Spleen (tissue), 11 donors: ENCODE data around the gene MSI2. TPM values are rescaled to one million over a fixed set of nuclear protein-coding genes. Genes with fewer than 3 reads are reported as not detected.

Source experiments
- DNase-seq: peaks from one replicate; pipeline ENCODE4 v3.0.0-alpha.2; 2020
- H3K27ac ChIP-seq, 8 donors: fragments of 200-600 bp; sonication (generic) in 7 of 8; 1 replicate in 4 of 8; 2 replicates in 4 of 8; pipeline versions ENCODE4 v1.5.0 to v1.8.0; 2016 to 2021; ENCODE audit warnings: inconsistent platforms in 4 of 8, mild to moderate bottlenecking in 4 of 8, moderate library complexity in 1 of 8
- H3K27me3 ChIP-seq, 7 donors: fragments of 200-600 bp; sonication (generic) in 6 of 7; replicated peaks in 1 of 7; 1 replicate in 4 of 7; 2 replicates in 3 of 7; pipeline versions ENCODE4 v1.5.0 to v1.8.0; 2016 to 2021; ENCODE audit warnings: inconsistent platforms in 3 of 7, mild to moderate bottlenecking in 1 of 7
- H3K36me3 ChIP-seq, 6 donors: fragments of 200-600 bp; sonication (generic) in 5 of 6; 1 replicate in 4 of 6; 2 replicates in 2 of 6; pipeline versions ENCODE4 v1.5.0 to v1.8.0; 2016 to 2021; ENCODE audit warnings: inconsistent platforms in 2 of 6
- H3K4me1 ChIP-seq, 6 donors: fragments of 200-600 bp; sonication (generic) in 5 of 6; 1 replicate in 3 of 6; 2 replicates in 3 of 6; pipeline versions ENCODE4 v1.5.0 to v1.8.0; 2016 to 2021; ENCODE audit warnings: inconsistent platforms in 3 of 6
- H3K4me3 ChIP-seq, 8 donors: fragments of 200-600 bp; sonication (generic) in 7 of 8; 1 replicate in 4 of 8; 2 replicates in 4 of 8; pipeline versions ENCODE4 v1.5.0 to v1.8.0; 2016 to 2021; ENCODE audit warnings: inconsistent platforms in 4 of 8, mild to moderate bottlenecking in 4 of 8, moderate library complexity in 2 of 8
- H3K9me3 ChIP-seq, 8 donors: fragments of 200-600 bp; sonication (generic) in 7 of 8; 1 replicate in 4 of 8; 2 replicates in 4 of 8; pipeline versions ENCODE4 v1.5.0 to v1.8.0; 2016 to 2021; ENCODE audit warnings: inconsistent platforms in 4 of 8
- POLR2A ChIP-seq, 3 donors: fragments of 450-650 bp; IDR thresholded peaks; one replicate each; pipeline ENCODE4 v1.5.1; 2017; ENCODE audit warnings: antibody characterized with exemption in 3 of 3, mild to moderate bottlenecking in 1 of 3
- POLR2AphosphoS5 ChIP-seq, 3 donors: sonication (generic); formaldehyde crosslinking; IDR thresholded peaks; one replicate each; pipeline ENCODE4 v1.5.1; 2017; ENCODE audit warnings: antibody characterized with exemption in 3 of 3
- WGBS, 5 donors: extraction: QIAGEN DNeasy Blood & Tissue Kit in 3 of 5; methylation state at CpG; one replicate each; pipeline versions ENCODE4 v1.1.5 to v1.1.7; 2013 to 2018; 5-methylcytosine and 5-hydroxymethylcytosine counted together
- intact Hi-C: fragments of 100-400 bp; cut with DNase I; formaldehyde crosslinking; loops from one replicate; pipeline ENCODE4 v1.15.0; 2023; ENCODE audit warnings: low total_unique reads
- polyA plus RNA-seq, 3 donors: library from polyadenylated mRNA; stranded (reverse); fragments of 200-250 nt; gene quantifications; one replicate each; pipeline ENCODE4 v1.2.1, GENCODE V29; 2013
- total RNA-seq, 7 donors: library from RNA; depleted of rRNA in 3 of 7; stranded (reverse); fragments of >200 nt in 3 of 7; fragmentation: NEBNext Ultra II Directional in 4 of 7; extraction: Animal tissue kit (Norgen Biotek cat#: 25700) in 4 of 7; gene quantifications; one replicate each; pipeline versions ENCODE4 v1.1.0 to v1.2.1, GENCODE V29; 2016 to 2021
- TF ChIP-seq, protein P1 (sequence below), 11 experiments: fragments of 200-600 bp in 7 of 11; fragments of 450-650 bp in 4 of 11; sonication (generic) in 4 of 11; IDR thresholded peaks in 8 of 11; conservative IDR thresholded peaks in 3 of 11; 1 replicate in 7 of 11; 2 replicates in 4 of 11; pipeline versions ENCODE4 v1.4.0 to v1.8.0; 2016 to 2021; ENCODE audit warnings: antibody characterized with exemption in 11 of 11, inconsistent platforms in 4 of 11, mild to moderate bottlenecking in 1 of 11
- donor health status: healthy with polysubstance abuse.
- donor health status: DM: no; HTN: no; CAD: no; lungs with moderate emphysema.
- donor health status: DM: no; HTN: no; CAD: no.
- donor health status: Bipolar disorder and iron deficiency.
- donor health status: healthy.
- donor health status: DM: no; HTN: no; CAD: no.
- donor health status: DM: yes; HTN: yes; CAD: no.

MSI2 gene
- total and polyA plus RNA-seq, 10 donors: 9.8 to 131 (median 64.7) TPM

DNA sequence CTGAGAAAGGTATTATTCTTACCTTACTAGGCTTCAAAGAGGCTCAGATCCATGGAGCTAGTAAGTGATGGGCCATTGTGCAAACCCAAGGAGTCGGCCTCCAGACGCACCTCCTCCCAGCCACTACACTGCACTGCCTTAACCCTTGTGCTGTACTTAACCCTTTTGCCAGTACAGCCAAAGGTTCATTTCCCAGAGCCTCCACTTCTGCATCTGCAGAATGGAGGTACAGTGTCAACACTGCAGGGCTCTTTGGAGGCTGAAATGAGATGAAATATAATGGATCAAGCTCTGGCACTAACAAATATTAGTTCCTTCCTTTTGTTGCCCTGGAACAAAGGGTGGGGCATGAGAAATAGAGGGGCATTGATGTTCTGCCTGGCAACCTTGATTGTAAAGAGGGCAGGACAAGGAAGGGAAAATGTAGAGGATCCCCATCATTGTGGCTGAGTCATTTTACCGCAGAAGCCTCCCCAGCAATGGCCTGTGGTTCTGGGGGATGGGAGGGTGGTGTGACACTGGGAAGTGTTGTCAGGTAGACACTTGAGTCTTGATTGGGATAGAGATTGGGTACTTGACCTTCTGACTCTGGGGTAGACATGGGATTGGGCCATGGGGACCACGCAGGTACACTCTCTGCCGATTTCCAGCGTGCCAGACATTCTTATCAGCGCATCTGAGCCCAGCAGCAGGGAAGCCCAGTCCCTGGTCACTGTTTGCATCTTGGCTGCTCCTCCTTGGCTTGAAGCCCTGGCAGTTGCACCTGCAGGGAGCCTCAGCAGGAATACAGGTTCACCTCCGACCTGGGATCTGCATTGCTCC, 84.0 kb downstream of the MSI2 start:
- Histone ChIP-seq H3K4me3 (no peak overlapping the region), H3K27ac (no peak overlapping the region), H3K9me3 (no peaks in the 10 kb centered on the region), H3K27me3 (no peaks in the 10 kb centered on the region), H3K36me3 (peaks cover 0 to 16% (median 0%) of the 10 kb centered on the region in 6 donors), H3K4me1 (peaks cover 0 to 19% (median 11%) of the 10 kb centered on the region in 6 donors)
- intact Hi-C loops: no loop called here
- WGBS, 5 donors: 89 to 94% (median 92%) methylated on average over 8 of the region's 8 CpGs
- DNase-seq: no peak
- TF ChIP-seq POLR2AphosphoS5 (IDR thresholded peaks at IDR 0.05): no peak
- TF ChIP-seq, protein P1, sequence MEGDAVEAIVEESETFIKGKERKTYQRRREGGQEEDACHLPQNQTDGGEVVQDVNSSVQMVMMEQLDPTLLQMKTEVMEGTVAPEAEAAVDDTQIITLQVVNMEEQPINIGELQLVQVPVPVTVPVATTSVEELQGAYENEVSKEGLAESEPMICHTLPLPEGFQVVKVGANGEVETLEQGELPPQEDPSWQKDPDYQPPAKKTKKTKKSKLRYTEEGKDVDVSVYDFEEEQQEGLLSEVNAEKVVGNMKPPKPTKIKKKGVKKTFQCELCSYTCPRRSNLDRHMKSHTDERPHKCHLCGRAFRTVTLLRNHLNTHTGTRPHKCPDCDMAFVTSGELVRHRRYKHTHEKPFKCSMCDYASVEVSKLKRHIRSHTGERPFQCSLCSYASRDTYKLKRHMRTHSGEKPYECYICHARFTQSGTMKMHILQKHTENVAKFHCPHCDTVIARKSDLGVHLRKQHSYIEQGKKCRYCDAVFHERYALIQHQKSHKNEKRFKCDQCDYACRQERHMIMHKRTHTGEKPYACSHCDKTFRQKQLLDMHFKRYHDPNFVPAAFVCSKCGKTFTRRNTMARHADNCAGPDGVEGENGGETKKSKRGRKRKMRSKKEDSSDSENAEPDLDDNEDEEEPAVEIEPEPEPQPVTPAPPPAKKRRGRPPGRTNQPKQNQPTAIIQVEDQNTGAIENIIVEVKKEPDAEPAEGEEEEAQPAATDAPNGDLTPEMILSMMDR (IDR thresholded peaks at IDR 0.05 in 8 of 11, conservative IDR thresholded peaks at IDR 0.05 in 3 of 11): no peak
- TF ChIP-seq POLR2A (IDR thresholded peaks at IDR 0.05): no peak

DNA sequence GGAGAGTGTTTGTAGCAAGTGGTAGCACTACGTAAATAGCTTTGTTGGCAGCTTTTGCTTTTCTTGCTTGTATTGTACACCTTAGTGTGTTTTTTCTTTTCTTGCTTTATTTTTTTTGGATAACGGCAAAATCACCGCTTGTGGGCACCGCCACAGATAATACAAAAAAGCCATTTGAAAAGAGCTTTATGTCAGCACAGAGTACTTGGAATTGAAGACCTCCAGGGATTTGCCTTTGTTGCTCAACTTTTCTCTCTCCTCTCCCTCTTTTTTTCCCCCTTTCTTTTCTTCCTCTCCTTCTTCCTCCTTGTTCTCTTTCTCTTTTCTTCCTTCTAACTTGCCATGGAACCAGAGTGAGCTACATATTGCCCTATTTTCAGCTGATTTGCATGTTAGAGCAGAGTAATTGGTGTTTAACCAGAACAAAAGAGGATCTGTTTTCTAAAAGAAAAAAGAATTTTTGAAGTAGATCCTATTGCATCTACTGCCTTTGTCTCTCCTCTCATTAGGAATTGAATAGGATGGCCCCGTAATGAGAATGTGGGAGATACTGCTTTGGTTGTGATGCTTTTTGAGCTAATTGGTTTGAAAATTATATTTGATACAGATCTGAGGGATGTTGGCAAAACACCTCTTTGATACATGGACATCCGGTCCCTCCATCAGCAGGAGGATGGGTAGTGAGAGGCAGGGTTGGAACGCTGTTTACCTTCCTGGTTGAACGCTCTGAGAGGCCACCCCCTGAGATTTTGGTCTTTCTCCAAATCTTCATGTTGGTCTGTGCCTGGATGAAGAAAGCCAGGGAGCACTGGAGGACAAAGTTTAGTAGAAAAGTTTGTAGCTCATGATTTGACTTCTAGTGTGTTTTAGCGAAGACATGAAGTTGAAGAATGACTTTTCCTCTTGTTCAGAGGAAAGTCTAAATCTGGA, 85.6 kb downstream of the MSI2 start:
- no peak overlapping the region for H3K4me3 ChIP-seq
- no peak for DNase-seq
- intact Hi-C loops: no loop called here
- TF ChIP-seq, protein P1 (IDR thresholded peaks at IDR 0.05 in 8 of 11, conservative IDR thresholded peaks at IDR 0.05 in 3 of 11): no peak
- no peak for TF ChIP-seq POLR2AphosphoS5 (IDR thresholded peaks at IDR 0.05)
- TF ChIP-seq POLR2A (IDR thresholded peaks at IDR 0.05): no peak
- H3K27me3 ChIP-seq: no peaks in the 10 kb centered on the region
- peaks cover 0 to 16% (median 0%) of the 10 kb centered on the region in 6 donors for H3K36me3 ChIP-seq
- H3K27ac ChIP-seq: no peak overlapping the region
- H3K4me1 ChIP-seq: peaks cover 0 to 19% (median 11%) of the 10 kb centered on the region in 6 donors
- WGBS, 5 donors: 85 to 95% (median 88%) methylated on average over 9 of the region's 9 CpGs
- no peaks in the 10 kb centered on the region for H3K9me3 ChIP-seq

DNA sequence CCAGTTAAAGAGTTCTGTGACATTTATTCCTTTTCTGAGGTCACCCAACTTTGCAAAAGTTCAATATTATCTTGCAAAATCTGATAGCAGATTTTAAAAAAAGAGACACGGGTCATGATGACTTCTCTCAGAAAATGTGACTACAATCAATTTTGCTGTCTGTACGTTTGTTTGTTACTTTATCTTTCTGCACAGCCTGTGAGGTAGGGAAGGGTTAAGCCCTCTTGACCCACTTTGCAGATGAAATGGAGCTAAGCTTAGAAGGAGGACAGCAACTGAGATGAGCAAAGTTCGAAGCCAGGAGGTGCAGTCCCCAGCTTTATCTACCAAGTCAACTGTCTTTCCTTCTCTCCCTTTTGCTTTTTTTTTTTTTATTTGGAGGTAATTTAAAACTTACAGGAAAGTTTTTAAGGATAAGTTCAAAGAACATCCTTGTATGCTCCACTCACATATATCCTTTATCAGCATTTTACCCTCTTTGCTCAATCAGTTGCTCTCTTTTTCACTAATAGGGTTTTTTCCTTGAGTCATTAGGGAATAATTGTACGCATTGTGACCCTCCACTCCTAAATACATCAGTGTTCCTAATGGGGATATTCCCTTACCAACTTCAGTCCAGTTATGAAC, 86.8 kb downstream of the MSI2 start:
- TF ChIP-seq POLR2A (IDR thresholded peaks at IDR 0.05) (no peak), POLR2AphosphoS5 (IDR thresholded peaks at IDR 0.05) (no peak)
- TF ChIP-seq, protein P1 (IDR thresholded peaks at IDR 0.05 in 8 of 11, conservative IDR thresholded peaks at IDR 0.05 in 3 of 11): no peak
- Histone ChIP-seq H3K27me3 (no peaks in the 10 kb centered on the region), H3K4me3 (no peak overlapping the region), H3K9me3 (no peaks in the 10 kb centered on the region), H3K4me1 (peaks cover 0 to 15% (median 9%) of the 10 kb centered on the region in 6 donors), H3K36me3 (peaks cover 0 to 23% (median 6%) of the 10 kb centered on the region in 6 donors), H3K27ac (no peak overlapping the region)
- DNase-seq: no peak
- intact Hi-C loops: no loop called here
- 79 to 88% (median 83%) methylated on average over 4 of the region's 4 CpGs for WGBS, 5 donors
